Measurements from ENCODE around the gene ERN1. TPM values are rescaled to one million over a fixed set of nuclear protein-coding genes. Genes with fewer than 3 reads are reported as not detected.

Gene ERN1
- total RNA-seq, 3 donors from 2014 or later, result 18.4 to 27.1 (median 21.7) TPM

DNA sequence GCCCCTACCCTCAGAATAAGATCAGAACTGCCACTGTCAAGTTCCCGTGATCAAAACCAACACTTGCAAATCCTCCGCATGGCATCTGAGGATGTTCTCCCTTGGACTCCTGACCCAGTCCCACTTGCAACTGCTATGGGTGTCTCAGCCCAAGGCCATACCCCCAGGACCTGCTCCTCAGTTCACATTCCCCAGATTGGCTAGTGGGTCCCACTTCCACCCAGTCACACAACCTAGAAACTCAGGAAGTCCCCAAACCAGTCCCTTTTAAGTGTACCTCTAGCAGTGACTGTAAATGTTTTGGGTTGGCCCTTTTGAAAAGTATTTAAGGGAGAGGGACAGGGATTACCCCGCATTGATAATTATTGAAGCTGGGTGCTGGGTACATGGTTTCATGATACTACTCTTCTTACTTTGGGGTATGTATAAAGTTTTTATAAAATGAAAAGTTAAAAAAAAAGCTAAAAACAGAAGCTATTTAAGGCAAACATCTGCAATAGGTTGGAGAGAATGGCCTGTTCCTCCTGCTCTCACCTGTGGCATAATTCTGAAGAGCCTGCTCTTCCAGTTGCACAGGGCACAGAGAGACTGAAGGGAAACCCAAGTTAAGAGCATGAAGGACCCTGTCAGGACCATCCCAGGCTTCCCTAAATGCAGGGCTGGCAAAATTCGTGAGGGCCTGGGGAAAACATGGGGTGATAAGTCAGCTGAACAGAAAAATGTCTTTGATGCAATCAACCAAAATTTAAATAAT lies 42.5 kb downstream of the ERN1 start:
- intact Hi-C loops (cut with DNase I, micrococcal nuclease), result no loop called here
- Histone ChIP-seq H3K4me1 (ENCODE audit: low read depth) (peaks cover 43% of the 10 kb centered on the region), H3K36me3 (ENCODE audit: low read depth) (no peaks in the 10 kb centered on the region), H3K9me3 (no peaks in the 10 kb centered on the region), H3K4me3 (no peak overlapping the region)
- no peak for ATAC-seq
- DNase-seq, result no peak
- TF ChIP-seq, protein P1, sequence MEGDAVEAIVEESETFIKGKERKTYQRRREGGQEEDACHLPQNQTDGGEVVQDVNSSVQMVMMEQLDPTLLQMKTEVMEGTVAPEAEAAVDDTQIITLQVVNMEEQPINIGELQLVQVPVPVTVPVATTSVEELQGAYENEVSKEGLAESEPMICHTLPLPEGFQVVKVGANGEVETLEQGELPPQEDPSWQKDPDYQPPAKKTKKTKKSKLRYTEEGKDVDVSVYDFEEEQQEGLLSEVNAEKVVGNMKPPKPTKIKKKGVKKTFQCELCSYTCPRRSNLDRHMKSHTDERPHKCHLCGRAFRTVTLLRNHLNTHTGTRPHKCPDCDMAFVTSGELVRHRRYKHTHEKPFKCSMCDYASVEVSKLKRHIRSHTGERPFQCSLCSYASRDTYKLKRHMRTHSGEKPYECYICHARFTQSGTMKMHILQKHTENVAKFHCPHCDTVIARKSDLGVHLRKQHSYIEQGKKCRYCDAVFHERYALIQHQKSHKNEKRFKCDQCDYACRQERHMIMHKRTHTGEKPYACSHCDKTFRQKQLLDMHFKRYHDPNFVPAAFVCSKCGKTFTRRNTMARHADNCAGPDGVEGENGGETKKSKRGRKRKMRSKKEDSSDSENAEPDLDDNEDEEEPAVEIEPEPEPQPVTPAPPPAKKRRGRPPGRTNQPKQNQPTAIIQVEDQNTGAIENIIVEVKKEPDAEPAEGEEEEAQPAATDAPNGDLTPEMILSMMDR (IDR thresholded peaks at IDR 0.05), result no peak

DNA sequence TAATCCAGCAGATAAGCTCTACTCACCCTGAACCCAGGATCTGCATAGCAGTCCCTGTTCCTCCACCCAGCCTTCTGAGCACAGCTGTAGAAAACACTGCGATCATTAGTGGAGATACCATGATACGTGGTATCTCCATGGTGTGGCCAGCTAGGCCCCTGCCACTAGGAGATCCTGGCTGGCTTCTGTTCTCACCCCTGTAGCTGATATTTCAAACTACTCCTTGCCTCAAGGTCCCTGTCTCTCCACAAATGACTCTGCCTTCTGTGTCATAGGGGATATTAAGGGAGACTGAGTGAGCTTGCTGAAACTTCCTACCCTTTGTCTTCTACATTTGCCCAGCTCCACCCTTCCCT lies 44.3 kb downstream of the ERN1 start:
- ATAC-seq, result no peak
- peaks cover 46% of the 10 kb centered on the region for H3K4me1 ChIP-seq (ENCODE audit: low read depth)
- TF ChIP-seq, protein P1 (IDR thresholded peaks at IDR 0.05), result no peak

DNA sequence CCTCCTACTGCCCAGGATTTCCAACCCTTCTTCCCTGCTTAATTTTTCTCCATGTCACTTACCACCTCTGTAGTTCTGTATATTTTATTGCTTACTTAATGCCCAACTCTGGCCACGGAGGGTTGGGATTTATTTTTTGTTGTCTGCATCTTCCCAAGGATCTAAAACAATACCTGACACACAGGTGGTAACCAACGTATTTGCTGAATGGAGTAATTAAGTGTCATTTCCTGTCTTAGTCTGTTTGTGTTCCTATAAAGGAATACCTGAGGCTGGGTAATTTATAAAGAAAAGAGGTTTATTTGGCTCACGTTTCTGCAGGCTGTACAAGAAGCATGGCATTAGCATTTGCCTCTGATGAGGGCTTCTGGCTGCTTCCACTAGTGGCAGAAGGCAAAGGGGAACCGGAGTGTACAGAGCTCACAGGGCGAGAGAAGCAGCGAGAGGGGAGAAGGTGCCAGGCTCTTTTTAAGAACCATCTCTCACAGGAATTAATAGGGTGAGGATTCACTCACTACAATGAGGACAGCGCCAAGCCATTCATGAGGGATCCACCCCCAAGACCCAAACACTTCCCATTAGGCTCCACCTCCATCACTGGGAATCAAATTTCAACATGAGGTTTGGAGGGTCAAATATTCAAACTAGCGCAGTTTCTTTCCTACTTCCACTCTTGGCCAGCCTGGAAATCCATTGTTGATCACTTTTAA lies 44.8 kb downstream of the ERN1 start:
- ATAC-seq, result no peak
- intact Hi-C loops (cut with DNase I, micrococcal nuclease), result no loop called here
- DNase-seq, result no peak
- Histone ChIP-seq H3K9me3 (no peaks in the 10 kb centered on the region), H3K36me3 (ENCODE audit: low read depth) (no peaks in the 10 kb centered on the region), H3K4me1 (ENCODE audit: low read depth) (peaks cover 47% of the 10 kb centered on the region), H3K4me3 (no peak overlapping the region)
- TF ChIP-seq, protein P1 (IDR thresholded peaks at IDR 0.05), result no peak

More for the DNA sequence above, 44.3 kb downstream of the ERN1 start:
- Histone ChIP-seq H3K36me3 (ENCODE audit: low read depth) (no peaks in the 10 kb centered on the region), H3K9me3 (no peaks in the 10 kb centered on the region), H3K4me3 (no peak overlapping the region)
- DNase-seq, result no peak
- intact Hi-C loops (cut with DNase I, micrococcal nuclease), result no loop called here

DNA sequence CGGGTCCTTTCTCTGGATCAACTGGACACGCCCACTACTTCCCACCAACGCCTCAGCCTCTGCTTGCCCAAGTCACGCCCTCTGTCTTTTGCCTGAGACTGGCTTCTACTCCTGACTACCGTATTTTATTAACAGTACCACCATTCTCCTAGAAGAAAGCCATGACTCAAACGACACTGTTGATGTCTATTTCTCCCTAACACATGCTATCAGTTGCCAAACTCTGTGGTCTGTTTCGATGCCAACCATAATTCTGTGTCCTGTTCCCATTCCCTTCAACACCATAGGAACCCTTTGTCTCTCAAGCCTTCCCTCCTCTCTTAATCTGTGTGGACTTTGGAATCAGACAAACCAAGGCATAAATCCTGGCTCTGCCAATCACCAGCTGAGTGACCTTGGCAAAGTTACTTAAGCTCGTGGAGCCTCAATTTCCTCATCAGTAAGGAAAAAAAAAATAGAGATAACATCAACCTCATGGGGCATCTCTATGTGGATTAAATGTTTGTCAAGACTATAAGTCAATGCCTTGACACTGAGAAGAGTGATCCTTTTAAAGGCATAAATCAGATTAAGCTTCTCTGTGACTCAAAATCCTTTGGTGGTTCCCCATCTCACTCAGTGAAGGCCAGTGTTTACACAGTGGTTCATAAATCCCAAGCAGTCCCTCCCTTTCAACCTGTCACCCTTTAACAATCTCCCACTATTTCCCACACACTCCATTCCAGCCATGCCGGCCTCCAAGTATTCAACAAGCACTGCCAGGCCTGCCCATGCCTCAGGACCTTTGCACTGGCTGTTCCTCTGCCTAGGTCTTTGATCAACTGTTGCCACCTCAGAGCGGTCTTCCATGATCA lies 45.6 kb downstream of the ERN1 start:
- ATAC-seq (peak; percentile 81), DNase-seq (peak; percentile 58 to 61 (median 61))
- Histone ChIP-seq H3K9me3 (no peaks in the 10 kb centered on the region), H3K36me3 (ENCODE audit: low read depth) (no peaks in the 10 kb centered on the region), H3K4me1 (ENCODE audit: low read depth) (peaks cover 50% of the 10 kb centered on the region), H3K4me3 (no peak overlapping the region)
- TF ChIP-seq, protein P1 (IDR thresholded peaks at IDR 0.05), result no peak
- intact Hi-C loops (cut with DNase I, micrococcal nuclease), result no loop called here

DNA sequence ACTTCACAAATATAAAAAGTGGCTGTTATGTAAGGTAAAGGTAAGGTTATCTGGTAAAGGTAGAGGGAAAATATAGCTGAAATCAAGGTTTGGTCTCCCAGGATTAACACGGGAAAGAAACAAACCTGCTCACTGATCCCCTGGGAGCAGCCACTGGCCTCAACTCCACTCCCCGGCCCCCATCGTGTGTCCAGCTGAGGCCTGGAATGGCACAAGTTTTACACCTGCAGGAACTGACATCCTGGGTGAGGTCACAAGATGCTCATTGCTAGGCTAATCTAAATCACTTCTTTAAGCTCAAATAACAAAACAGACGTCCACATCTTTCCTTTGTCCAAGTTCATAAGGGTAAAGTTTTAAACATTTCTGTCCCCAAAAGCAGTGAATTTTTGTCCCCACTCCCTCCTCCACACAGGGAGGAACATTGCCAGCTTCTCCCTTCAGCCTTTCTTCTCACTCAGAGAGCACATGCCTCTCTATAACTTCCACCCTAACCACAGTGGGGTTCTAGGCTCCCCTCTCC lies 46.3 kb downstream of the ERN1 start:
- DNase-seq, result peak in 1 of 3 donors; percentile 42
- Histone ChIP-seq H3K36me3 (ENCODE audit: low read depth) (no peaks in the 10 kb centered on the region), H3K4me1 (ENCODE audit: low read depth) (peaks cover 50% of the 10 kb centered on the region)

More for the DNA sequence above, 46.3 kb downstream of the ERN1 start:
- TF ChIP-seq, protein P1 (IDR thresholded peaks at IDR 0.05), result no peak
- no peak for ATAC-seq
- intact Hi-C loops (cut with DNase I, micrococcal nuclease), result no loop called here
- no peak overlapping the region for H3K4me3 ChIP-seq
- no peaks in the 10 kb centered on the region for H3K9me3 ChIP-seq
